Left cardiac atrium (tissue), 4 donors: ENCODE data around the gene SLIT3. TPM values are rescaled to one million over a fixed set of nuclear protein-coding genes. Genes with fewer than 3 reads are reported as not detected.

Experiments used
- ATAC-seq, 2 donors: fragments of 200-7000 bp; cut with Tn5 transposase; one replicate each; pipeline ENCODE4 v1.9.1; 2020; ENCODE audit warnings: mild to moderate bottlenecking in 2 of 2, moderate library complexity in 2 of 2
- DNase-seq: peaks from one replicate; pipeline ENCODE4 v3.0.0-alpha.2; 2020
- intact Hi-C, 2 donors: fragments of 100-400 bp; cut with DNase I; formaldehyde crosslinking; loops; one replicate each; pipeline versions ENCODE4 v1.14.1 to v1.15.1; 2022 to 2023
- total RNA-seq, 2 donors: library from RNA; stranded (reverse); fragmentation: NEBNext Ultra II Directional; extraction: Animal tissue kit (Norgen Biotek cat#: 25700); gene quantifications; one replicate each; pipeline ENCODE4 v1.2.1, GENCODE V29; 2021
- donor health status: DM: no; HTN: yes; CAD: no.
- donor health status: DM: no; HTN: yes; CAD: no; lungs with severe emphysema.
- donor health status: DM: yes; HTN: yes; CAD: no.
- donor health status: Dilated cardiomyopathy.

Gene SLIT3
- total RNA-seq, 2 donors from 2014 or later, result 71.1 to 117 TPM

GRCh38 chr5:168685566-168685965 is 615.4 kb downstream of the SLIT3 start:
- DNase-seq, result no peak
- intact Hi-C loops, result no loop called here

DNA sequence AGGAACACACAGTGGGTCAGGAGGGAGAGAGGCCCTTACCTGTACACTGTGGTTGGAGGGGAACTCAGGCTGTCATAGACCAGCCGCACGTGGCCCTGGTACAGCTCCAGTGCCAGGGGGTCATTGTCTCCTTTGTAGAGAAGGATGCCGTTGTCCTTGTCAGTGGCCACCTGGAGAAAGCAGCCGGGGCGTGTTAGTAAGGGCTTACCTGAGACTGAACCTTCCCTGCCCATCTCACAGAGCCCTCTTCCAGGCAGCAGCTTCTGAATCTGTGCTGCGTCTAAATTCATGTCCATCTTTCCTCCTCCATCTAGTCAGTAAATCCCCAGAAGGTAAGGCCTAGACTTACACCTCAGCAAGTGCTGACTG is 617.0 kb downstream of the SLIT3 start:
- intact Hi-C loops, result no loop called here
- ATAC-seq, result no peak
- DNase-seq, result no peak

More at GRCh38 chr5:168685566-168685965, 615.4 kb downstream of the SLIT3 start:
- ATAC-seq, result no peak

DNA sequence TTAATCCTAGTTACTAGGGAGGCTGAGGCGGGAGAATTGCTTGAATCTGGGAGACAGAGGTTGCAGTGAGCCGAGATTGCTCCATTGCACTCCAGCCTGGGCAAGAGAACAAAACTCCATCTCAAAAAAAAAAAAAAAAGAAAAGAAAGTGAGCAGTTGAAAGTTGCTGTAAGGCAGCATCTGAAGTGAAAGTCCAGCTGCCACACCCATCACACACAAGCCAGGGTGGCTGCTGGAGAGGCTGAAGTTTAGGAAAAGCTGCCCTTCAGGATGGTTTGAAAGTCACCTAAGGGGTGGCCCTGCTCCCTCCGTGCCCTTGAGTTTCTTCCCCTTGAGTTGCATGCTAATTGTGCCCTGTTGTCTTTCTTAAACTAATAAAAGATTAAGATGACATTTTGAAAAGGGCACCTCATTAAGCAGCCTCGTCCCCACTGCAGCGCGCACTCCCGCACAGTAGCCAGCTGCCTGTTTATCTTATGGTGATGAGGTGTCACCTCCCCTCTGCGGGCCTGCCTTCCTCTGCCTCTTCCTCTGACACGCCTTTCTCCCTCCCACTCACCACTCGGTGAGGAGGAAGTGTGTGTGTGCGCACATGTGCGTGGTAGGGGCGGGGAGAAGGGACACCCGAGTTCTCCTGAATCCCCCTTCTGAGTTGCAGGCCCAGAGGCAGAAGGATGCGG is 617.6 kb downstream of the SLIT3 start:
- no peak for DNase-seq
- no peak for ATAC-seq
- intact Hi-C loops, result no loop called here

DNA sequence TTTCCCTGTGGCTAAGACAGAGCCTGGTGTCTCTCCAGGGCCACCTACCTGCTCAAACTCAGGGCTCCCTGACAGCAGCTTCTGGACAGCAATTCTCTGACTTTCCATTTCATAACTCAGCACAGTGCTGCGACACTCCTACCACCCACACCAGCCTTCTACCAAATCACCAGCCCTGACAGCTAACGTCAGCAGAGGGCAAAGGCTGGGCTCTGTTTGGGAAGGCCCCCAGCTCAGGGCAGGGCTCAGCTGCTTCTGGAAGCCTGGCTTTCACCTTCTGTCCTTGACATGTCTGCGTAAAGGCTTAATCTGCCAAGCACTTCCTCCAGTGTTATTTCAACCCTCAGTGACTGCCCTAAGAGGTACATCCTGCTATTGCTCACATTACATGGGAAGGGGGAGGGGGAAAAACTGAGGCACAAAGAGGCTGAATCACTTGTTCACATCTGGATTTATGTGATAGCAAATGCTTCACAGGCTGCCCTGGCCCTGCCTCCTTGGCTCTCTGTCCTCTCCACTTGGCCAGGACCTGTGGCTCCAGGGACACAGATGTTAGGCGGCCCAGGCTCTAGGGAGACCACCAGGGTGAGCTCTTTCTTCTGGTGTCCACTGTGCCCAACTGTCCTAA is 619.3 kb downstream of the SLIT3 start:
- intact Hi-C loops, result no loop called here
- peak; percentile 81 for DNase-seq

GRCh38 chr5:168680395-168680794 is 620.5 kb downstream of the SLIT3 start:
- intact Hi-C loops, result no loop called here
- no peak for DNase-seq
- ATAC-seq, result peak in 1 of 2 donors; percentile 15

More for the DNA sequence above, 619.3 kb downstream of the SLIT3 start:
- peak; percentile 77 to 80 for ATAC-seq

DNA sequence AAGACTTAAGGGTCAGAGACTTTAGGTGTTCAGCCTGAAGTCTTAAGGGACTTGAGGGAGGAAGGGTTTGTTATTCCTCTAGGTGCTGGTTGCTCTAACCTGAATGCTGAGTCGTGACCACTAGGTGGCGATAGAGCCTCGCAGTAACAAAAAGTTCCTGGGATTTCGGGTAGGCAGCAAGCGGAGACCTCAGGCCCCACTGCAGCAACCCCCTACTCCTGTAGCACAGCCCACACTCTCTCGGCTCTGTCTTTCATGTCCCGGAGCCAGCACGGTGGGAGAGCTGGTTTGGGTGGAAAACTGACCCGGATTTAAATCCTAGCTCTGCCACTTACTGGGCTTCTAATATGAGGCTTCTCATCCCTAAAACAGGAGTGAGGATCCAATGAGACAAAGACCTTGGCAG is 621.4 kb downstream of the SLIT3 start:
- intact Hi-C loops, result loop anchor here in 1 of 2 donors (10.0 kb wide), 1 partner anchor 905 kb away; the partner anchor contains the start of gene SPDL1
- ATAC-seq, result peak; percentile 55 to 64
- DNase-seq, result peak; percentile 83

DNA sequence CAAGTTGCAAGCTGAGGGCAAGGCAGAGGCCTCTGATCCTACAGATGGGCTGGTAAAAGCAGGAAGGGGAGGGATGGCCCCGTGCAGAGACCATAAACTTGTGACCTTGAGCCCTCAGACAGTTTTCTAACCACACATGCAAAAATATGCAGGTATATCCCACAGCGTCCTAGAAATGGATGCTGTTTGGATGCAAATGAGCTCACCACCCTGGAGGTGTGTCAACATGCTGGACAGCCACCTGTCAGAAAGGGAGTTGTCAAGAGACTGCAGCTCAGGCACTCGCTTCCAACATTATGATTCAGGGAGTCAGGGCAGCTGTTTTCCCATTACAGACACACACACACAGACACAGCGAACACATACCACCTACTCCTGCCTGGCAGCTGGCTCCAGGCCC is 624.4 kb downstream of the SLIT3 start:
- DNase-seq (no peak), ATAC-seq (no peak)
- intact Hi-C loops, result loop anchor here in 1 of 2 donors (10.0 kb wide), 1 partner anchor 908 kb away; the partner anchor contains the start of gene SPDL1

- no peak for ATAC-seq
- no peak for DNase-seq
- intact Hi-C loops, result loop anchor here in 1 of 2 donors (10.0 kb wide), 1 partner anchor 909 kb away; the partner anchor contains the start of gene SPDL1
Measured at GRCh38 chr5:168675883-168676408, 625.0 kb downstream of the SLIT3 start.

- no peak for ATAC-seq
- DNase-seq, result no peak
- intact Hi-C loops, result loop anchor here in 1 of 2 donors (5.0 to 10.0 kb wide), 2 partner anchors 627 to 910 kb away; partner anchors contain the start of genes SLIT3 and SPDL1
Measured at GRCh38 chr5:168674893-168675482, 626.0 kb downstream of the SLIT3 start.

GRCh38 chr5:168672888-168673287 is 628.1 kb downstream of the SLIT3 start:
- intact Hi-C loops, result loop anchor here in 1 of 2 donors (5.0 to 10.0 kb wide), 2 partner anchors 629 to 912 kb away; partner anchors contain the start of genes SLIT3 and SPDL1
- ATAC-seq (no peak), DNase-seq (no peak)

DNA sequence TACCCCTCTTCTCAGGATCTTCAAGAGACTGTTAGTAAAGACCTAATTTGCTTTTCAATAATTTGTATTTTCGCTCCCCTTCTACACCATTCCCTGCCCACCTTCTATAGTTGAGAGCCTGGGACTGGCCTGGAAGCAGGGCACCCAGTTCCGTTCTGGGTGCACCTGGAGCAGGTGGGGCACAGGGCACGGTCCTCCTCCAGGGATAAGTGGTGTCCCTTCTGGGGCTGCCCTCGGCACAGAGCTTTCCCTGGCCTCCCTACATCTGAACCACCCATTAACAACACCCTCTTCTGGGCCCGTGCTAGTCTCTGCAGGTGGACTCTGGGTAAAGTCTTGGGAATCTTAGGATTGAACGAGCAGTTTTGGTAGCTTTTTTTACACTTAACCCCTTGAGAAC is 628.9 kb downstream of the SLIT3 start:
- intact Hi-C loops, result loop anchor here in 1 of 2 donors (5.0 to 10.0 kb wide), 2 partner anchors 630 to 913 kb away; partner anchors contain the start of genes SLIT3 and SPDL1
- no peak for DNase-seq
- ATAC-seq, result no peak

GRCh38 chr5:168670881-168671575 is 629.9 kb downstream of the SLIT3 start:
- ATAC-seq (no peak), DNase-seq (no peak)
- intact Hi-C loops, result loop anchor here in 1 of 2 donors (5.0 to 10.0 kb wide), 2 partner anchors 631 to 914 kb away; partner anchors contain the start of genes SLIT3 and SPDL1

DNA sequence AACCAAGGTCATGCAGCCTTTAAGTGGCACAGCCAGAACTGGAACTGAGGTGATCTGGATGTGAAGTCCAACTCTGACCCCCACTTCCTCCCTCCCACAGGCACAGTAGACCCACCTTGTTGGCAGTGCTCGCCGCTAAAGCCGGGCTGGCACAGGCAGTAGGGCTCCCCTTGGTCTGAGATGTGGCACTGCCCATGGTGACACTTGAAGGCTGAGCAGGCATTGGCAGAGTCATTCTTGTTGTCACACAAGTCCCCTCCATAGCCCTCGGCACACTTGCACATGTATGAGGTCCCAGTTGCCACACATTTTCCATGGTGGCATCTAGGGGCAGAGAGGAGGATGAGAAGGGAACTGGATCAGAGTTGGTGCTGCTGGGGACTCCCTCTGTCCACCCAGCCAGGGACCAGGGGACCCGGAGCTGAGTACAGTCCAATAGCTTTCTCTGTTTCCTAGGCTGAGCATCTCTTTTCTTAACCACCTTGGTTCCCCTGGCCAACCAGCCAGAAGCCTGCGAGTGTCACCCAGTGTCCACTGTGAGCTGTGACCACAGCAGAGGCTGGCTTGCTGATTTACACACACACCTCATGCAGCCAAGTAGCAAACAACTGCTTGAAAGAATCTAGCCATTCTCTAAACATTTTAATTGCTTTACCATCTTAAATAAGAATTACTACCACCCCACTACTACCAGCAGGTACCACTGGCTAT is 631.1 kb downstream of the SLIT3 start:
- intact Hi-C loops, result loop anchor here in 1 of 2 donors (5.0 to 10.0 kb wide), 2 partner anchors 632 to 915 kb away; partner anchors contain the start of genes SLIT3 and SPDL1
- DNase-seq (no peak), ATAC-seq (no peak)

- DNase-seq (no peak), ATAC-seq (no peak)
- intact Hi-C loops, result no loop called here
Measured at GRCh38 chr5:168669156-168669555, 631.8 kb downstream of the SLIT3 start.

DNA sequence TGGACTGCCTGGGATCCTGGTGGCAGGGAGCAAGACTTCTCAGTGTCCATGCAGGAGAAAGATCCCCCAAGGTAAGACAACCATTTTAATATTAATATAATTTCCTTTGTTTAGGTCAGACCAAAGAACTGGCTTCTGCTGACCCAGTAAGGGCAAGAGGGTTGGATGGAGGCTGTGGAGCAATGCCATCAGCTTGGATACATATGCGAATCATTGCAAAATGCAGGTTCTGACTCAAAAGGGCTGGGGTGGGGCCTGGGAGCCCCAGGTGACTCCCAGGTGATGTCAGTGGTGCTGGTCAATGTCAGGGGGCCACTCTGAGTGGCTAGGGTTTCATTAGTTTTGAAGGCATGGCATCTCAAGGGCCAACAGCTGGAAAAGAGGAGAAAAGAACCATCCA is 632.9 kb downstream of the SLIT3 start:
- intact Hi-C loops, result no loop called here
- ATAC-seq (no peak), DNase-seq (no peak)

DNA sequence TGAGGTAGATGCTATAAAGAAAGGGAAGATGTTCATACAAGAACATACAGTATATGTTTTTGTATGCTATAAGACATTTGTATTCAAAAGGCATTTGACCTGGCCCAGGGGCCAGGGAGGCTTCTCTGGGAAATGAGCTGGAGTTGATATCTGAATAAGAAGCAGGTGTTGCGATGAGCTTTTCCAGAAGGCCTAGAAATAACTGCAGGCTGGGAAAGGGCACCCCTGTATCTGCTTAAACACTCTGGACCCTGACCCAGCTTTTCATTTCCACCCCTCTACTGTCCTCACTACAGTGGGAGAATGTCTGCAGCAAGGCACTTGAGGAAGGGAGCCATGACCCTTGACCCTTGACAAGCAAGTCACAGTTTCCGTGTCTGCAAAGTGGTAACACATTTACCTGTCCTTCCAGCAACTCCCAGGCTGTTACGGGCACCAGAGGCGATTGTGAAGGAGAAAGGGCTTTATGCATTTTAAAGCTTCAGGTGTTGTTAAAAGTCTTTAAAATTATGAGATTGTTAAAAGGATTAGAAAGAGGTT is 633.6 kb downstream of the SLIT3 start:
- DNase-seq, result no peak
- intact Hi-C loops, result no loop called here
- no peak for ATAC-seq

DNA sequence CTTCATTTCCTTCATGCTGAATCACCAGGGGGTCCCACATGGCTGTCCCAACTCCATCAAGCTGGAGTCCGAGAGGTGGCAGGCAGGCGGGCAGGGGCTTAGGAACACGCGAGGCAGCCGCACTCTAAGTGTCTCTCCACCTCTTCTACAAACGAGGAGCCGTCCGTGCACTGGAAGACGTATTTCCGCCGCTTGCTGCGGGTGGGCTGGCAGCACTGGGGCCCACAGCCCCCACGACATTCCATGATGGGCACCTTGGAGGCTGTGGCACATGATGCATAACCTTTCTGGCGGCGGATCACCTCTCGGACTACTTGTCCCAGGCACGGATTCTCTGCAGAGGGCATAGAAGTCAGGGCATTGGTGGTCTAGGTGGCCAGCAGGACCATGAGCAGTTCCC is 634.6 kb downstream of the SLIT3 start:
- intact Hi-C loops, result no loop called here
- ATAC-seq, result no peak
- DNase-seq, result no peak
